Activated CD4-positive, alpha-beta T cell treated with anti-CD3 and anti-CD28 coated beads for 24 hours (primary cell): Measurements from ENCODE around the gene UST.
A peak's percentile ranks its signal among the peaks of the same experiment; 100 is the strongest.
"Not testable (repeated sequence)": the region's sequence is repeated elsewhere in the genome, so short reads cannot be mapped to it uniquely, and the experiment has no call there.

Experiments
- DNase-seq, 2 donors: peaks; one replicate each; pipeline ENCODE4 v3.0.0-alpha.2; 2020; ENCODE audit warnings: low read depth in 2 of 2

Gene UST

GRCh38 chr6:149006236-149006635 lies 259.4 kb downstream of the UST start:
- not testable (repeated sequence) for DNase-seq

GRCh38 chr6:149006671-149007070 lies 259.8 kb downstream of the UST start:
- DNase-seq: no peak

GRCh38 chr6:149007846-149008245 lies 261.0 kb downstream of the UST start:
- DNase-seq: no peak

- DNase-seq: no peak
These were observed 261.9 kb downstream of the UST start for GRCh38 chr6:149008741-149009140.

- no peak for DNase-seq
These were observed 265.3 kb downstream of the UST start for GRCh38 chr6:149012040-149012545.

GRCh38 chr6:149013586-149014344 lies 266.9 kb downstream of the UST start:
- no peak for DNase-seq

- no peak for DNase-seq
These were observed 268.1 kb downstream of the UST start for GRCh38 chr6:149014631-149015534.

- DNase-seq: no peak
These were observed 269.0 kb downstream of the UST start for GRCh38 chr6:149015535-149016525.

- no peak for DNase-seq
These were observed 269.9 kb downstream of the UST start for GRCh38 chr6:149016716-149017115.

- no peak for DNase-seq
These were observed 273.5 kb downstream of the UST start for GRCh38 chr6:149020319-149020718.

GRCh38 chr6:149024361-149024760 lies 277.5 kb downstream of the UST start:
- DNase-seq: no peak

GRCh38 chr6:149025061-149025460 lies 278.2 kb downstream of the UST start:
- no peak for DNase-seq

GRCh38 chr6:149026530-149026942 lies 279.7 kb downstream of the UST start:
- DNase-seq: peak in 1 of 2 donors; percentile 10

GRCh38 chr6:149027484-149027883 lies 280.7 kb downstream of the UST start:
- no peak for DNase-seq

- peak; percentile 50 to 70 for DNase-seq
These were observed 282.1 kb downstream of the UST start for GRCh38 chr6:149028767-149029405.

- DNase-seq: no peak
These were observed 284.5 kb downstream of the UST start for GRCh38 chr6:149031201-149031858.

- DNase-seq: peak; percentile 25 to 26
These were observed 285.2 kb downstream of the UST start for GRCh38 chr6:149031859-149032598.

- DNase-seq: peak; percentile 33 to 58
These were observed 286.0 kb downstream of the UST start for GRCh38 chr6:149032599-149033405.

GRCh38 chr6:149033454-149033853 lies 286.6 kb downstream of the UST start:
- DNase-seq: peak in 1 of 2 donors; percentile 13
